Erythroblast (primary cell): ENCODE results near the gene PIRT.

ENCODE experiments used
- GATA1 ChIP-seq: IDR thresholded peaks from 2 replicates; pipeline ENCODE4 v1.6.1; 2011; ENCODE audit warnings: low read depth, mild to moderate bottlenecking, control low read depth, low read length, moderate library complexity
- POLR2A ChIP-seq: IDR thresholded peaks from 2 replicates; pipeline ENCODE4 v1.6.1; 2011; ENCODE audit warnings: mild to moderate bottlenecking, low read length

DNA sequence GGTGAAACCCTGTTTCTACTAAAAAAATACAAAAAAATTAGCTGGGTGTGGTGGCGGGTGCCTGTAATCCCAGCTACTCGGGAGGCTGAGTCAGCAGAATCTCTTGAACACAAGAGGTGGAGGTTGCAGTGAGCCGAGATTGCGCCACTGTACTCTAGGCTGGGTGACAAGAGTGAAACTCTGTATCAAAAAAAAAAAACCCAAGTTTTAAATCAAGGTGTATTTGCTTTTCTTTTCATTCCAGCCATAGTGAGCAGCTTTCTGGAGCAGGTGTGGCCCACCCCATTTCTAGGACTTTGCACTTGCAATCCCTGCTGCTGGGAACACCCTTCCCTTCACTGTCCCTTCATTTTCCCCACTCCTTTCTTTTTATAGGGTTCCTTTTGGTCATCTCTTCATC, 62.8 kb downstream of the PIRT start:
- TF ChIP-seq POLR2A (no peak), GATA1 (no peak)
